SIG-M5 treated with dmso at 0.1 percent for 504 hours (cell line): ENCODE data around the gene CSRP1.

Experiments used
- DNase-seq: peaks from one replicate; lab custom pipeline; 2025; ENCODE audit not compliant: unreplicated experiment; lab: John Stamatoyannopoulos, UW

CSRP1 gene

DNA sequence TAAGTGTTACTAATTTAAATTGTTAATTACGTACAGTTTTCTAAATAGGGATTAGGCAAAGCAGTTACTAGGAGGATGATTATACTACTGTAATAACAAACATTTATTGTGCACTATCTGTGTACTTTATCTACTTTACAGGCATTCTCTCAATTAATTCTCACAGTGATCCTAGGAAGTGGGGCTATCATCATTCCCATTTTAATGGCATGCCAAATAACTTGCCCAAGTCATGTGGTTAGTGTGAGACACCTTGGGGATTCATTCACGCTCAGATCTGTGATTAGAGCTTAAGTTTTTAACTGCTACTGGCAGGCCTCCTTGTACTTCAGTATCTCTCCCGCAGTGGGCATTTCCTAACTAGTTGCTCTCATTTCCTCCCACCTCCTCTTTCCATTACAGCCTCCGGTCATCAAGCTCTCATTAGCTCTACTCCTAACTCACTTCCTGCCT lies 49.4 kb downstream of the CSRP1 start:
- DNase-seq = no peak

DNA sequence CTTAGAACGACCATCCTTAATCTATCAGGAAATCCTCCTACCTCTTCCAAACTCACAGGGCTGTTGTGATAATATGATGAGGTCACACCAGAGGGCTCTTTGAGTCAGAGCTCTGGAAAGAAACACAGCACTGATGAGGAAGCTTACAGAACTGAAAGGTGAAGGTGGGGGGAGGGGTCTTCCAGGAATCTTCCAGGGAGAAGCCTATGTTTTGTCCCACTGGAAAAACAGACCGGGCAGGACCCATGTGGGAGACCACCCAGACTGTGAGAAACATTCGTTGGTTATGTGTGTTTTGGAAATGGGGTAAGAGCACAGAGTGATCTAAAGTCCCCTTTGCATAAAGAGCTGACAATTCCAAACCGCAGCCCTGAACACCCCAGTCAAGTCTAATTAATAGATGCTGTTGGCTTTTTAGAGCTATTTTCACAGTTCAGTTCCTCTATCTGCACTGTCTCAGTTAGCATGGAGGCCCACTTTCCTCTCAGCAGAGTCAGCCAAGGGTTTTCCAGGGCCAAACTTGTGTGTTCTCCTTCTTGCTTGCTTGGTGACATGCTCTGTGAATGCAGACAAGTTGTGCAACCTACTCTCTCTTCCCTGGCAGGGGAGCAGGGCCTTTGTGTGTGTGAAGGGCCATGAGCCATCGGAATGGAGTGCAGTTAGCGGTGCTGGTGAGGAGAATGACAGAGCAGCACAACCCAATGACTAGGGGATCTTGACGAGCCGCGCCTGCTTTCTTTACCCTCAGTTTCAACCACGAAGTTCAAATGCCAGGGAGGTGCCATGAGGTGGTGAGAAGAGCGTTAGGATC lies 50.2 kb downstream of the CSRP1 start:
- DNase-seq = peak; percentile 98

GRCh38 chr1:201455098-201455497 lies 51.8 kb downstream of the CSRP1 start:
- DNase-seq = no peak

- no peak for DNase-seq
Observed at GRCh38 chr1:201454608-201455007, 52.3 kb downstream of the CSRP1 start.

DNA sequence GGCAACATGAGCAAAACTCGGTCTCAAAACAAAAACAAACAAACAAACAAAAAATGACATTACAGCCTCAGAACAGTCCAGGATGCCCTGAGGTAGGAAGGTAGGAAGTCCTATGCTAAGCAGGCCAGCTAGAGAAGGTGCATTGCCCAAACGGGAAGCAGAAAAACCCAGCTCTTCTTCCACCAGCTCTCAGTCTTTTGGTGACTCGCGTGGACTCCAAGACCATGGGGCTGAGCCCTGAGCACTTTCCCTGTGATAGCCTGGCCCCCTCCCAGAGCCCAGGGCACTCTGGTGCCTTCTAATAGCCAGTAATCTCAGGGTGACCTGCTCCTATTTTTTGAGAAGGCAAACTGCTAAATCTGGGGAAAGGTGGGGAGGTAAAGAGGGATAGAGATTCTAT lies 54.1 kb downstream of the CSRP1 start:
- peak; percentile 42 for DNase-seq

DNA sequence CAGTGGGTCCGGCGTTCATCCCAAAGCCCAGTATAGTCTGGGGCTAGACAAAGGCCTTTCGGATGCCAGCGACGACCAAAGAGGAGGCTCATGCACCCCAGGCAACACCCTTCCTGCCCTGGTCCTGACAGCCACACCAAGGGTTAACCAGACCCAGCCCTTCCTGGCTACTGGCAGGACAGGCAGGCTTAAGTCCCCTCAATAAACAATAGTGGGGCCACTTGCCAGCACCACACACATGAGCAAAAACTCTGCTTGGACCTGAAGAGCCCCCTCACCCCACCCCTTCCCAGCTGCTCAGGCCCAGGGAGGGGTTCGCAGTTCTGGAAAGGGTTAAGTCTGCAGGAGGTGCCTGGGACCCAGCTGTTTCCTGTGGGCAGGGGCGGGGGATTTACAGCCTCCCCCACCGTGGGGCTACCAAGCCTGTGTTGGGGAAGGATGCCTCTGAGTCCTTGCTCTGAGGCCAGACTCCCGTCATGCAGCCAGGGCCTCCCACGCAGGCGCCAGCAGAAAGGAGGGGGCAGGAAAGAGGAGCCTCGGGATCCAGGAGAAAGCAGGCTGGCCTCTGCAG lies 56.1 kb downstream of the CSRP1 start:
- no peak for DNase-seq

DNA sequence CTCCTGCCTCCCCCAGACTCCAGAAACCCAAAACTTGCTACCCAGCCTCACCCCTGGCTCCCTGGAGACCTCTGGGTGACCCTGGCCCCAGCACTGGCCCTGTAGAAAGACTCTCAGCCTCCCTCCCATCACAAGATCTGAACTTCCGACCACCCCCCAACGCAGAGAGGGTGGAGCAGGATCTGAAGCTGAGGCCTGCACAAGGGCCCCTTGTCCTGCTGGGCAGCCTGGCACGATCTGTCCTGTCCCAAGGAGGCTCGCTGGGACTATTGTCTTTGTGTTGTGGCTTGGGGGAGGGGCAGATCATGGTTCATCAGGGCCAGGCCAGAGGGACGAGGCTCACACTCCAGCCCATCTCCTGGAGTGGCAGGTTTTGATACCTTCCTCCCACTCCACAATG lies 57.9 kb downstream of the CSRP1 start:
- DNase-seq = no peak

DNA sequence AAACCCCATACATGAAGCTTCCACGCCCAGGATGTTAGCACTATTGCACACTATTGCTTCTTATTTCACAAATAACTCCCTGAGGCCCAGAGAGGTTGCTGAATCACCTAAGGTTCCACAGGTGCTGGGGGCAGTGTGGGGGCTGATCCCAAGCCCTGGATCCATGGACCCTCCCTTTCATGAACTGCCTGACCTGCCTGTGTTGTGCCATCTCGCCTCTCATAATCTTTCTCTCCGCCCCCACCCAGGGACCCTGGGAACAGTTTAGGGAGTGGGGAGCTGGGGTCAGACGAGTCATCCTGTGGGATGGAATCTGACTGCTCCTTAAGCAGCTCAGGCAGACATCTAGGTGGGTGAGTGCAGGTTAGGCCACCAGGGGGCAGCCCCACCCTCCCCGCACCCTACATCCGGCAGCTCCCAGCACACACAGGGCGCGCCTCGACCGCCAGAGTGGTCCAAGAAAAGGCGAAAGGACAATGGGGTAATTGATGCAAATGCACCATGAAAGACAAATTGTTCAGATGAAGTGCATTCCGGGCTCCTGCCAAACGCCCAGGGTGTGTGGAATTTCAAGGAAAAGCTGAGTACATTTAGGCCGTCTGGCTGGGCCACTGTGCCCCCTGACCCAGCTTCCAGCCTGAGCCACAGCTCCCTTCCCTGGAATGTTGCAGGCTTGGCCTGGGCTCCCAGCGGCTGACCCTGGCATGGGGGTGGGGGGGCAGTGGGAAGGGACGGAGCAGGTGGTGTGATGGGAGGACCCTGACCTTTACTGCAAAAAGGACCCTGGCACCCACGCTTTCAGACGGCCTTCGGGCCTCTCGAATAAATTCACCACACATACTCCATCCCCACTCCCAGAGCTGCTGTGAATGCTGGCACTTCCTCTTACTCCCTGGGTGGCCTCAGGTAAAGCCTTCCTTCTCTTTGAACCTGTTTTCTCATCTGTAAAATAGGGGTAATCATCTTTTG lies 58.7 kb downstream of the CSRP1 start:
- peak; percentile 73 for DNase-seq

DNA sequence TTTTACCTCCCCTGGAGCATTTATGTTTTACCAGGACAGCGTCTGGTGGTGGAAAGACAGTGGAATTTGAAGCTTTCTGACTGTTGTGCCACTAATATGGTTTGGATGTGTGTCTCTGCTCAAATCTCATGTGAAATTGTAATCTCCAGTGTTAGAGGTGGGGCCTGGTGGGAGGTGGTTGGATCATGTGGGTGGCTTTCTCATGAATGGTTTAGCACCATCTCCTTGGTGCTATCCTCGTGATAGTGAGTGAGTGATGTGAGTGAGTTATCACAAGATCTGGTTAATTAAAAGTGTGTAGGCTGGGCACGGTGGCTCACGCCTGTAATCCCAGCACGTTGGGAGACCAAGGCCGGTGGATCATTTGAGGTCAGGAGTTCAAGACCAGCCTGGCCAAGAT lies 61.6 kb downstream of the CSRP1 start:
- DNase-seq = no peak

DNA sequence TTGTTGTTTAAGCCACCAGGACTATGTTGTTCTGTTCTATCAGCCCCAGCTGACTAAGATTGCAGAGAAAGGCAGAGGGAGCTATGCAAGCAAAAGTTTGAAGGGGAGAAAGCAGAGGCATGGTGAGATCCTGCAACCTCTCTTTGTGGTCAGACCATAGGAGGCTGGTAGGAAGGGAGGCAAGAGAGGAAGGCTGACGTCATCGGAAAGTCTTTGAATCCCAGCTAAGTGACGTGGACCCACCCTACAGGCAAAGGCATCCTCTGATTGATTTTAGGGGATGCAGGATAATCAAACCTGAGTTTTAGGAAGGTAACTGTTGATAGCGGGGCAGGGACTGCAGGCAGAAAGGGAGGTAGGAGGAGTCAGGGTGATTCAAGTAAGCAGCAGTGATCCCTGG lies 62.1 kb downstream of the CSRP1 start:
- DNase-seq = peak; percentile 54

GRCh38 chr1:201443747-201444146 lies 63.2 kb downstream of the CSRP1 start:
- DNase-seq = no peak

DNA sequence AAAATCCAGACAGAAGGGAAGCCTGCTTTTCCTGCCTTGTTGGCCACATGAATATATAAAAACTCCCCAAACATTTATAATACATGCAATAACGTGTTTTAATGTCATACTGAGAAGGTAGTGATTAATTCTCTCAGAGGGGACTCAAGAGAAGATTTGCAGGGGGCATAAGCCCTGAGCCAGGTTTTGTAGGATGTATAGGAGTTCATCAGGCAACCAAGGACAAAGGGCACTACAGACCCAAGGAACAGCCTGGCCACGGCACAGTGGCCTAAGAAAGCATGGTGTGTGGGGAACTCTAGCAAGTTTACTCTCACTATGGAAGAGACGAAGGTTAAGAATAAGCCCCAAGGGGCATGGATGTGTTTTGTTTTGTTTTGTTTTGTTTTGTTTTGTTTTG lies 70.0 kb downstream of the CSRP1 start:
- DNase-seq = no peak

DNA sequence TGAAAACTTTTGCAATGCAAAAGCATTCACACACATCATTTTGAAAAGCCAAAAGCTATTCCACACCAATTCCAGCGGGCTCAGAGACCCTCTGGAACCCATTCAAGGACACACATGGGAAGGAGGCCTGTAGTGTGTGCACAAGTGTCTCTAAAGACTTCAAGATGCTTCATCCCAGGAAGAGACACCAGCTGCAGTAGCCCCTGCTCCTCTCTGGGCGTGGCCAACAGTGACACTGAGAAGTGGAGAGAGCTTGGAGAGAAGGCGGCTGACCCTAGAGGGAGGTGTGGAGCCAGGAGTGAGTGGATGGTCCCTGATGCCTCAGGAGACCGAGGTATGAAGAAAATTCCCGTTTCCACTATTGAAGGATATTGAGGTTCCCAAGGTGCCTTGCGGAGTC lies 70.5 kb downstream of the CSRP1 start:
- peak; percentile 50 for DNase-seq

- DNase-seq = no peak
Observed at GRCh38 chr1:201434266-201434665, 72.7 kb downstream of the CSRP1 start.

DNA sequence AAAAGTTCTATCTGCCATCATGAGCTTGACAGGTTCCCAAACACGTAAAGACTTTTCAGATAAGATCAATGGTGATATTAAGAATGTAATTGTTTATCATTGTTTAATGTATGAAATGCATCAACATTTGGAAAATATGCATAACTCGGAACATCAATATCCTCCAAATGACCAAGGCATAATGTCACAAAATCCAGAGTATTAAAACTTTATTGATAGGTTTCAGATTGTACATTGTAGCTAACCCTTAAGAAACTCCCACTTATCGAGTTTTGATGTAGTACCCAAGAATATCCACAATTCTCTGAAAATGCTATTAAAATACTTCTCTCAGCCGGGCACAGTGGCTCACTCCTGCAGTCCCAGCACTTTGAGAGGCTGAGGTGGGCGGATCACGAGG lies 73.3 kb downstream of the CSRP1 start:
- DNase-seq = no peak
